H1 (cell line): ENCODE results near the gene AGFG1. TPM values are rescaled to one million over a fixed set of nuclear protein-coding genes. Genes with fewer than 3 reads are reported as not detected.

Experiments
- BCL11A ChIP-seq, 2 experiments: IDR thresholded peaks; one replicate each; pipeline ENCODE4 v1.6.1; 2011; ENCODE audit warnings: low read depth in 2 of 2, low read length in 2 of 2, mild to moderate bottlenecking in 2 of 2
- EZH2 ChIP-seq: fragments of 200-600 bp; sonication (generic); IDR thresholded peaks from 2 replicates; pipeline ENCODE4 v1.7.1; 2012; ENCODE audit warnings: low read depth, mild to moderate bottlenecking, moderate library complexity, low read length, inconsistent platforms; ENCODE audit not compliant: severe bottlenecking
- HDAC6 ChIP-seq: IDR thresholded peaks from one replicate; pipeline ENCODE4 v1.7.1; 2012; ENCODE audit warnings: low read depth, mild to moderate bottlenecking, inconsistent platforms, low read length, moderate library complexity
- KDM4A ChIP-seq: IDR thresholded peaks from one replicate; pipeline ENCODE4 v1.7.1; 2012; ENCODE audit warnings: low read depth, mild to moderate bottlenecking, moderate library complexity, low read length, inconsistent platforms; ENCODE audit not compliant: severe bottlenecking
- NRF1 ChIP-seq: IDR thresholded peaks from 2 replicates; pipeline ENCODE4 v1.6.1; 2011; ENCODE audit warnings: mild to moderate bottlenecking, low read depth, low read length, improper control_type of control experiment
- SAP30 ChIP-seq: fragments of 300-600 bp; sonication (generic); IDR thresholded peaks from 2 replicates; pipeline ENCODE4 v1.7.1; 2012; ENCODE audit warnings: low read length, moderate library complexity, mild to moderate bottlenecking, inconsistent platforms; ENCODE audit not compliant: insufficient read depth, insufficient replicate concordance
- TAF1 ChIP-seq: IDR thresholded peaks from 2 replicates; pipeline ENCODE4 v1.6.1; 2011; ENCODE audit warnings: mild to moderate bottlenecking, low read depth, low read length
- polyA plus RNA-seq, 7 experiments: library from polyadenylated mRNA; depleted of rRNA in 3 of 7; stranded (reverse) in 5 of 7; unstranded in 2 of 7; fragments of >200 nt in 5 of 7; fragments of 200-250 nt in 2 of 7; gene quantifications; 1 replicate in 5 of 7; 2 replicates in 1 of 7; 4 replicates in 1 of 7; pipeline versions ENCODE4 v1.2.1 to v1.2.3, GENCODE V29; 2011 to 2013; ENCODE audit warnings: missing spikeins in 2 of 7, mixed read lengths in 2 of 7
- total RNA-seq: library from RNA; stranded (reverse); fragmentation: NEBNext Ultra II Directional; extraction: Animal tissue kit (Norgen Biotek cat#: 25700); gene quantifications from 2 replicates; pipeline ENCODE4 v1.2.1, GENCODE V29; 2021

The AGFG1 gene
- total and polyA plus RNA-seq, 2 of the 8 experiments (the other 6 are each of a cell fraction or from before 2014, with no cell fraction given): 102 to 147 TPM

GRCh38 chr2:227597036-227597435 is 125.1 kb downstream of the AGFG1 start (continued):
- TF ChIP-seq KDM4A: no peak
- TF ChIP-seq EZH2: no peak
- TF ChIP-seq TAF1: no peak
- TF ChIP-seq NRF1: no peak
- TF ChIP-seq SAP30: no peak
- TF ChIP-seq HDAC6: no peak
- TF ChIP-seq BCL11A (IDR thresholded peaks at IDR 0.05; ENCODE audit: low read depth in 2 of 2, low read length in 2 of 2): no peak
